HEK293 (cell line): Measurements from ENCODE around the gene TMEM170A.

Experiments used
- CTCF ChIA-PET: fragments of 350-600 bp; formaldehyde crosslinking; extraction: SDS; loops from one replicate; lab custom pipeline; 2021; ENCODE audit warnings: antibody characterized with exemption; lab: Yijun Ruan, JAX
- POLR2A ChIA-PET: fragments of 300-600 bp; formaldehyde crosslinking; extraction: SDS; loops from one replicate; lab custom pipeline; 2020; ENCODE audit warnings: antibody characterized with exemption, inconsistent platforms; lab: Yijun Ruan, JAX
- H3K27ac ChIP-seq: fragments of 200-500 bp; sonication (Bioruptor generic); 2 replicates; pipeline ENCODE4 v1.5.1; 2014; ENCODE audit warnings: low read depth, low read length, control low read depth, inconsistent platforms; ENCODE audit errors: extremely low read depth
- H3K36me3 ChIP-seq, 2 experiments: fragments of 200-500 bp in 1 of 2; sonication (Bioruptor generic) in 1 of 2; 1 replicate in 1 of 2; 2 replicates in 1 of 2; pipeline ENCODE4 v1.5.1; 2014 to 2017; ENCODE audit warnings: inconsistent platforms in 2 of 2, low read length in 2 of 2; ENCODE audit not compliant: control insufficient read depth in 2 of 2, insufficient read depth in 1 of 2
- H3K4me1 ChIP-seq: fragments of 200-500 bp; sonication (Bioruptor generic); 2 replicates; pipeline ENCODE4 v1.5.1; 2014; ENCODE audit warnings: mild to moderate bottlenecking, low read length, inconsistent platforms; ENCODE audit not compliant: control insufficient read depth, insufficient read depth
- H3K4me3 ChIP-seq: 2 replicates; pipeline ENCODE4 v1.5.1; 2011; ENCODE audit warnings: low read depth, mild to moderate bottlenecking, control low read depth, low read length, moderate library complexity
- H3K9me3 ChIP-seq: fragments of 200-500 bp; sonication (Bioruptor generic); 2 replicates; pipeline ENCODE4 v1.5.1; 2014; ENCODE audit warnings: low read depth, low read length, inconsistent platforms; ENCODE audit not compliant: control insufficient read depth, insufficient read depth
- MZF1 ChIP-seq: fragments of 450-650 bp; formaldehyde crosslinking; IDR thresholded peaks from 2 replicates; pipeline ENCODE4 v1.5.1; 2017; ENCODE audit warnings: missing biosample characterization, missing genetic modification characterization, borderline replicate concordance
- PRDM1 ChIP-seq: fragments of 450-650 bp; formaldehyde crosslinking; IDR thresholded peaks from 2 replicates; pipeline ENCODE4; 2016; ENCODE audit warnings: missing biosample characterization, missing genetic modification characterization
- RBAK ChIP-seq: fragments of 450-650 bp; formaldehyde crosslinking; IDR thresholded peaks from 2 replicates; pipeline ENCODE4 v1.5.1; 2016; ENCODE audit warnings: missing biosample characterization, missing genetic modification characterization
- TRIM28 ChIP-seq: IDR thresholded peaks from 2 replicates; pipeline ENCODE4 v1.6.1; 2011; ENCODE audit warnings: low read length, control low read depth, borderline replicate concordance
- ZNF221 ChIP-seq: fragments of 450-650 bp; formaldehyde crosslinking; IDR thresholded peaks from 2 replicates; pipeline ENCODE4 v1.5.1; 2017; ENCODE audit warnings: missing biosample characterization, missing genetic modification characterization, borderline replicate concordance
- ZNF23 ChIP-seq: fragments of 450-650 bp; formaldehyde crosslinking; IDR thresholded peaks from 2 replicates; pipeline ENCODE4 v1.5.1; 2016; ENCODE audit warnings: missing biosample characterization, missing genetic modification characterization, borderline replicate concordance
- ZNF561 ChIP-seq: fragments of 450-650 bp; IDR thresholded peaks from 2 replicates; pipeline ENCODE4 v1.5.1; 2018; ENCODE audit warnings: missing biosample characterization, missing genetic modification characterization, borderline replicate concordance
- ZNF571 ChIP-seq: fragments of 450-650 bp; formaldehyde crosslinking; IDR thresholded peaks from 2 replicates; pipeline ENCODE4 v1.5.0; 2017; ENCODE audit warnings: missing biosample characterization, missing genetic modification characterization
- ZNF600 ChIP-seq: fragments of 450-650 bp; formaldehyde crosslinking; IDR thresholded peaks from 2 replicates; pipeline ENCODE4 v1.5.1; 2016; ENCODE audit warnings: missing biosample characterization, missing genetic modification characterization
- ZNF629 ChIP-seq: fragments of 450-650 bp; formaldehyde crosslinking; IDR thresholded peaks from 2 replicates; pipeline ENCODE4 v1.5.1; 2017; ENCODE audit warnings: missing biosample characterization, missing genetic modification characterization
- TF ChIP-seq, protein P1 (sequence below): fragments of 450-650 bp; formaldehyde crosslinking; IDR thresholded peaks from 2 replicates; pipeline ENCODE4 v1.5.1; 2016; ENCODE audit warnings: missing biosample characterization, missing genetic modification characterization, borderline replicate concordance
- TF ChIP-seq, protein P2 (sequence below): fragments of 450-650 bp; formaldehyde crosslinking; IDR thresholded peaks from 2 replicates; pipeline ENCODE4 v1.5.1; 2016; ENCODE audit warnings: missing biosample characterization, missing genetic modification characterization
- TF ChIP-seq, protein P3 (sequence below): fragments of 450-650 bp; formaldehyde crosslinking; IDR thresholded peaks from 2 replicates; pipeline ENCODE4 v1.5.1; 2016; ENCODE audit warnings: missing biosample characterization, missing genetic modification characterization
- TF ChIP-seq, protein P4 (sequence below): fragments of 450-650 bp; formaldehyde crosslinking; IDR thresholded peaks from 2 replicates; pipeline ENCODE4 v1.5.1; 2016; ENCODE audit warnings: missing biosample characterization, missing genetic modification characterization

Gene TMEM170A

DNA sequence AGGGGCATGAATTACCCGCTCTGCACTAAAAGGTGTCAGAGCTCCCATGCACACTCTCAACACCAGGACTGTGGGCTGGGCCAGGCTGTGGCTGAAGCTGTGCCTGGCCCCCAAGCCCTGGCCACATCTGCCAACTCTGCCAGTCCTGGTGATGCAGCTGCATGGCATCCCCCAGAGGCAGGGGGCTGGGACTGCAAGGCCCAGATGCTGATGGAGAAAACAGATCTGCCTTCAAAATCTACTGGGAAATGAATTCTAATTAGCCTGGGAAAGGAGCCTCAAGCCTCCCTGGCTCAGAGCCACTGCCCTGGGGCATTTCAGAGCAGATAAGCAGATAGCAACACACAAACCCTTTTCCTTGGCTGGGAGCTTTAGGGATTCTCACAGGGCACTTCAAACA, 27.4 kb upstream of the TMEM170A start (continued):
- TF ChIP-seq, protein P1, sequence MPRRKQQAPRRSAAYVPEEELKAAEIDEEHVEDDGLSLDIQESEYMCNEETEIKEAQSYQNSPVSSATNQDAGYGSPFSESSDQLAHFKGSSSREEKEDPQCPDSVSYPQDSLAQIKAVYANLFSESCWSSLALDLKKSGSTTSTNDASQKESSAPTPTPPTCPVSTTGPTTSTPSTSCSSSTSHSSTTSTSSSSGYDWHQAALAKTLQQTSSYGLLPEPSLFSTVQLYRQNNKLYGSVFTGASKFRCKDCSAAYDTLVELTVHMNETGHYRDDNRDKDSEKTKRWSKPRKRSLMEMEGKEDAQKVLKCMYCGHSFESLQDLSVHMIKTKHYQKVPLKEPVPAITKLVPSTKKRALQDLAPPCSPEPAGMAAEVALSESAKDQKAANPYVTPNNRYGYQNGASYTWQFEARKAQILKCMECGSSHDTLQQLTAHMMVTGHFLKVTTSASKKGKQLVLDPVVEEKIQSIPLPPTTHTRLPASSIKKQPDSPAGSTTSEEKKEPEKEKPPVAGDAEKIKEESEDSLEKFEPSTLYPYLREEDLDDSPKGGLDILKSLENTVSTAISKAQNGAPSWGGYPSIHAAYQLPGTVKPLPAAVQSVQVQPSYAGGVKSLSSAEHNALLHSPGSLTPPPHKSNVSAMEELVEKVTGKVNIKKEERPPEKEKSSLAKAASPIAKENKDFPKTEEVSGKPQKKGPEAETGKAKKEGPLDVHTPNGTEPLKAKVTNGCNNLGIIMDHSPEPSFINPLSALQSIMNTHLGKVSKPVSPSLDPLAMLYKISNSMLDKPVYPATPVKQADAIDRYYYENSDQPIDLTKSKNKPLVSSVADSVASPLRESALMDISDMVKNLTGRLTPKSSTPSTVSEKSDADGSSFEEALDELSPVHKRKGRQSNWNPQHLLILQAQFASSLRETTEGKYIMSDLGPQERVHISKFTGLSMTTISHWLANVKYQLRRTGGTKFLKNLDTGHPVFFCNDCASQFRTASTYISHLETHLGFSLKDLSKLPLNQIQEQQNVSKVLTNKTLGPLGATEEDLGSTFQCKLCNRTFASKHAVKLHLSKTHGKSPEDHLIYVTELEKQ (tag by site-specific recombination), result no peak
- TF ChIP-seq ZNF600 (tag by site-specific recombination) (no peak), PRDM1 (tag by site-specific recombination) (0 out of 2 replicates have a peak, but pooled peaks have one; percentile 22), MZF1 (tag by site-specific recombination) (0 out of 2 replicates have a peak, but pooled peaks have one; percentile 29)

DNA sequence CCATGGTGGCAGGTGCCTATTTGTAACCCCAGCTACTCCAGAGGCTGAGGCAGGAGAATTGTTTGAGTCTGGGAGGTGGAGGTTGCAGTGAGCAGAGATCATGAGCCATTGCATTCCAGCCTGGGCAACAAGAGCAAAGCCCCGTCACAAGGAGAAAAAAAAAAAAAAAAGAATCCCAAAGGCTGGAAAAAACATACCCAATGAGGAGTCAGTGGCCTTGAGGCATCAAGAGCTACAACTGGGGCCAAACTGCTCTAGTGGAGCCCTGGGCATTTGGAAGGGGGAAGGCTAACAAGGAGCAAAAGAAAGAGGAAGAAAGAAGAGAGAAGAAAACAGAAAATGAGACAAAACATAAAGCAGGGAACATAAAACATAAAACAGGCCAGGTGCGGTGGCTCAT, 23.8 kb upstream of the TMEM170A start:
- ChIA-PET POLR2A (interaction anchor here (0.6 to 0.7 kb wide), 3 partner anchors 17 to 32 kb away, joined by 3 read pairs; no protein-coding TSS in a partner anchor), CTCF (interaction anchor here (0.7 to 1.9 kb wide), 4 partner anchors 15 to 29 kb away, joined by 3 to 5 read pairs (median 4); partner anchors contain the start of gene TMEM170A)
- Histone ChIP-seq H3K9me3 (no peaks in the 10 kb centered on the region), H3K4me3 (no peak overlapping the region), H3K36me3 (no peaks in the 10 kb centered on the region), H3K27ac (no peak overlapping the region), H3K4me1 (peaks cover 7% of the 10 kb centered on the region)
- no peak for TF ChIP-seq RBAK (tag by site-specific recombination)
- TF ChIP-seq ZNF561 (tag by site-specific recombination), result no peak
- TF ChIP-seq, protein P2, sequence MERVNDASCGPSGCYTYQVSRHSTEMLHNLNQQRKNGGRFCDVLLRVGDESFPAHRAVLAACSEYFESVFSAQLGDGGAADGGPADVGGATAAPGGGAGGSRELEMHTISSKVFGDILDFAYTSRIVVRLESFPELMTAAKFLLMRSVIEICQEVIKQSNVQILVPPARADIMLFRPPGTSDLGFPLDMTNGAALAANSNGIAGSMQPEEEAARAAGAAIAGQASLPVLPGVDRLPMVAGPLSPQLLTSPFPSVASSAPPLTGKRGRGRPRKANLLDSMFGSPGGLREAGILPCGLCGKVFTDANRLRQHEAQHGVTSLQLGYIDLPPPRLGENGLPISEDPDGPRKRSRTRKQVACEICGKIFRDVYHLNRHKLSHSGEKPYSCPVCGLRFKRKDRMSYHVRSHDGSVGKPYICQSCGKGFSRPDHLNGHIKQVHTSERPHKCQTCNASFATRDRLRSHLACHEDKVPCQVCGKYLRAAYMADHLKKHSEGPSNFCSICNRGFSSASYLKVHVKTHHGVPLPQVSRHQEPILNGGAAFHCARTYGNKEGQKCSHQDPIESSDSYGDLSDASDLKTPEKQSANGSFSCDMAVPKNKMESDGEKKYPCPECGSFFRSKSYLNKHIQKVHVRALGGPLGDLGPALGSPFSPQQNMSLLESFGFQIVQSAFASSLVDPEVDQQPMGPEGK (tag by site-specific recombination), result no peak
- no peak for TF ChIP-seq ZNF571 (tag by site-specific recombination)
- TF ChIP-seq, protein P3, sequence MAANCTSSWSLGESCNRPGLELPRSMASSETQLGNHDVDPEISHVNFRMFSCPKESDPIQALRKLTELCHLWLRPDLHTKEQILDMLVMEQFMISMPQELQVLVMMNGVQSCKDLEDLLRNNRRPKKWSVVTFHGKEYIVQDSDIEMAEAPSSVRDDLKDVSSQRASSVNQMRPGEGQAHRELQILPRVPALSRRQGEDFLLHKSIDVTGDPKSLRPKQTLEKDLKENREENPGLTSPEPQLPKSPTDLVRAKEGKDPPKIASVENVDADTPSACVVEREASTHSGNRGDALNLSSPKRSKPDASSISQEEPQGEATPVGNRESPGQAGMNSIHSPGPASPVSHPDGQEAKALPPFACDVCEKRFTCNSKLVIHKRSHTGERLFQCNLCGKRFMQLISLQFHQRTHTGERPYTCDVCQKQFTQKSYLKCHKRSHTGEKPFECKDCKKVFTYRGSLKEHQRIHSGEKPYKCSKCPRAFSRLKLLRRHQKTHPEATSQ (tag by site-specific recombination), result no peak
- TF ChIP-seq, protein P4, sequence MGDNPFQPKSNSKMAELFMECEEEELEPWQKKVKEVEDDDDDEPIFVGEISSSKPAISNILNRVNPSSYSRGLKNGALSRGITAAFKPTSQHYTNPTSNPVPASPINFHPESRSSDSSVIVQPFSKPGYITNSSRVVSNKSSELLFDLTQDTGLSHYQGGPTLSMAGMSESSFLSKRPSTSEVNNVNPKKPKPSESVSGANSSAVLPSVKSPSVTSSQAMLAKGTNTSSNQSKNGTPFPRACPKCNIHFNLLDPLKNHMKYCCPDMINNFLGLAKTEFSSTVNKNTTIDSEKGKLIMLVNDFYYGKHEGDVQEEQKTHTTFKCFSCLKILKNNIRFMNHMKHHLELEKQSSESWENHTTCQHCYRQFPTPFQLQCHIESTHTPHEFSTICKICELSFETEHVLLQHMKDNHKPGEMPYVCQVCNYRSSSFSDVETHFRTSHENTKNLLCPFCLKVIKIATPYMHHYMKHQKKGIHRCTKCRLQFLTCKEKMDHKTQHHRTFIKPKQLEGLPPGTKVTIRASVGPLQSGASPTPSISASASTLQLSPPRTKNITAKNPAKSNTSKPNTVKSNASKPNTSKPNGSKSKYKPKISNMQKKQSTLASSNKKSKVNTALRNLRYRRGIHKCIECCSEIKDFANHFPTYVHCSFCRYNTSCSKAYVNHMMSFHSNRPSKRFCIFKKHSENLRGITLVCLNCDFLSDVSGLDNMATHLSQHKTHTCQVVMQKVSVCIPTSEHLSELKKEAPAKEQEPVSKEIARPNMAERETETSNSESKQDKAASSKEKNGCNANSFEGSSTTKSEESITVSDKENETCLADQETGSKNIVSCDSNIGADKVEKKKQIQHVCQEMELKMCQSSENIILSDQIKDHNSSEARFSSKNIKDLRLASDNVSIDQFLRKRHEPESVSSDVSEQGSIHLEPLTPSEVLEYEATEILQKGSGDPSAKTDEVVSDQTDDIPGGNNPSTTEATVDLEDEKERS, result no peak
- no peak for TF ChIP-seq ZNF629 (tag by site-specific recombination)
- no peak for TF ChIP-seq TRIM28
- TF ChIP-seq ZNF23 (tag by site-specific recombination), result no peak
- TF ChIP-seq ZNF221 (tag by site-specific recombination), result no peak
